ENCODE data around the gene PPP1R7. TPM values are rescaled to one million over a fixed set of nuclear protein-coding genes. Genes with fewer than 3 reads are reported as not detected.

The PPP1R7 gene
- total and polyA plus RNA-seq, 7 donors, result 44.0 to 108 (median 72.5) TPM

DNA sequence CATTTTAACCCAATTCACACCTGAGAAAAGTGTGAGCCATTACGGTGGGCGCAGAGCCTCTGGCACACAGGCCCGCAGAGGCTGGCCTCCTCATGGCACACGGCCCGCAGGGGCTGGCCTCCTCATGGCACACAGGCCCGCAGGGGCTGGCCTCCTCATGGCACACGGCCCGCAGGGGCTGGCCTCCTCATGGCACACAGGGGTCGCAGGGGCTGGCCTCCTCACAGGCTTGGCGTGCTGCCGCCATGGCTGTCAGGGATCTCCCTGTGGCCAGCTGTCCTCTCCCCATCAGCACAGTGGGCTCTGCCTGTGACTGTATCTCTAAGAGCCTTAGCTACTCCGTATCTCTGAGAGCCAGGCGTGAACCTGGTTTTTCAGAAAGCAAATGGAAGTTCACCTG is 62.8 kb downstream of the PPP1R7 start:
- intact Hi-C loops (cut with DNase I), result no loop called here
- no peak overlapping the region for H3K27ac ChIP-seq

DNA sequence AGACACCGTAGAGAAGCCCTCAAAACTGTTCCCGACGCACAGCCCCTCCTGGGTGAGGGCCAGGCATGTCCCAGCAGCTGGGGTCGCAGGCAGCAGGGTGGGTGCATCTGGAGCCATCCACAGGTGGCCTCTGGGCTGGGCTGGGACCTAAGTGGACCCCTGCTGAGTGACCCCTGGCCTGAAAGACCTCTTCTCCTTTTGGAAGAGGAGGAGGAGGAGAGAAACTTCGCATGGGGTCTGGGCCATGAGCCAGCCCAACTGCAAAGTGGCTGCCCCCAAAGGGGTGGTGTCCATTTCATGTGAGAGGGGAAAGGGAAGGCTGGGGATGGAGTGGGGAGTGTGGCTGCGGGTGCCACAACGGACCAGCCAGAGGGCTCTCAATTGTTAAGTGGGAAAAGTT is 63.3 kb downstream of the PPP1R7 start:
- intact Hi-C loops (cut with DNase I), result no loop called here
- 26 to 40% (median 32%) methylated on average over 7 of the region's 7 CpGs for WGBS, 3 donors
- Histone ChIP-seq H3K27ac (no peak overlapping the region), H3K36me3 (ENCODE audit: insufficient read depth in 1 of 2, low read depth in 1 of 2) (no peaks in the 10 kb centered on the region), H3K9me3 (no peaks in the 10 kb centered on the region), H3K4me3 (no peak overlapping the region), H3K27me3 (ENCODE audit: insufficient read depth in 3 of 3, low read length in 2 of 3) (no peaks in the 10 kb centered on the region), H3K4me1 (peaks cover 2% of the 10 kb centered on the region)
- no peak for ATAC-seq
- TF ChIP-seq, protein P1, sequence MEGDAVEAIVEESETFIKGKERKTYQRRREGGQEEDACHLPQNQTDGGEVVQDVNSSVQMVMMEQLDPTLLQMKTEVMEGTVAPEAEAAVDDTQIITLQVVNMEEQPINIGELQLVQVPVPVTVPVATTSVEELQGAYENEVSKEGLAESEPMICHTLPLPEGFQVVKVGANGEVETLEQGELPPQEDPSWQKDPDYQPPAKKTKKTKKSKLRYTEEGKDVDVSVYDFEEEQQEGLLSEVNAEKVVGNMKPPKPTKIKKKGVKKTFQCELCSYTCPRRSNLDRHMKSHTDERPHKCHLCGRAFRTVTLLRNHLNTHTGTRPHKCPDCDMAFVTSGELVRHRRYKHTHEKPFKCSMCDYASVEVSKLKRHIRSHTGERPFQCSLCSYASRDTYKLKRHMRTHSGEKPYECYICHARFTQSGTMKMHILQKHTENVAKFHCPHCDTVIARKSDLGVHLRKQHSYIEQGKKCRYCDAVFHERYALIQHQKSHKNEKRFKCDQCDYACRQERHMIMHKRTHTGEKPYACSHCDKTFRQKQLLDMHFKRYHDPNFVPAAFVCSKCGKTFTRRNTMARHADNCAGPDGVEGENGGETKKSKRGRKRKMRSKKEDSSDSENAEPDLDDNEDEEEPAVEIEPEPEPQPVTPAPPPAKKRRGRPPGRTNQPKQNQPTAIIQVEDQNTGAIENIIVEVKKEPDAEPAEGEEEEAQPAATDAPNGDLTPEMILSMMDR (IDR thresholded peaks at IDR 0.05), result no peak
- no peak for DNase-seq

More for the DNA sequence above, 62.8 kb downstream of the PPP1R7 start:
- DNase-seq (no peak), ATAC-seq (no peak)
- Histone ChIP-seq H3K27me3 (ENCODE audit: insufficient read depth in 3 of 3, low read length in 2 of 3) (no peaks in the 10 kb centered on the region), H3K36me3 (ENCODE audit: insufficient read depth in 1 of 2, low read depth in 1 of 2) (no peaks in the 10 kb centered on the region), H3K9me3 (no peaks in the 10 kb centered on the region), H3K4me3 (no peak overlapping the region), H3K4me1 (no peaks in the 10 kb centered on the region)
- TF ChIP-seq, protein P1 (IDR thresholded peaks at IDR 0.05), result no peak
- 37 to 55% (median 40%) methylated on average over 12 to 13 of the region's 13 CpGs for WGBS, 3 donors

DNA sequence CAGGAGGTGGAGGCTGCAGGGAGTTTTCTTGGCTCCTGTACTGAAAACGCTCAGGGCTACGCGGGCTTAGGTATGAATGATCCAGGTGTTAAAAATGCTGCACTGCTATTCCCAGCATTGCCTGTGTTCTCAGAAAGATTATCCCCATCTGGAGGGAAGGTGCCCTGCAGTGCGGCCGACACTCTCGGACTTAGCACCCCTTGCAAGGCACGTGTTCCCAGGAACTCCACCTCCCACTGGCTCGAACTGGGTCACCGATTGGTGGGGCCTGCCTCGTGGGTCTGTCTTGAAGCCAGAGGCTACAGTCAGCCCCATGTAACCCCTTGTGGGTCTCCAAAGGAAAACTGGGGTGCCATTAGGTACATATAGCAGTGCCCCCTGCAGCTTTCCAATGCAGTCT is 63.9 kb downstream of the PPP1R7 start:
- H3K27me3 ChIP-seq (ENCODE audit: insufficient read depth in 3 of 3, low read length in 2 of 3), result no peaks in the 10 kb centered on the region
- whole genome bisulfite sequencing, 3 donors, result 51 to 56% (median 55%) methylated on average over 10 of the region's 10 CpGs
- DNase-seq (no peak), ATAC-seq (no peak)
- H3K4me1 ChIP-seq, result peaks cover 7% of the 10 kb centered on the region
- H3K9me3 ChIP-seq, result no peaks in the 10 kb centered on the region
- H3K36me3 ChIP-seq (ENCODE audit: insufficient read depth in 1 of 2, low read depth in 1 of 2), result no peaks in the 10 kb centered on the region
- TF ChIP-seq, protein P1 (IDR thresholded peaks at IDR 0.05), result no peak
- H3K27ac ChIP-seq, result no peak overlapping the region
- intact Hi-C loops (cut with DNase I), result no loop called here
- H3K4me3 ChIP-seq, result no peak overlapping the region

DNA sequence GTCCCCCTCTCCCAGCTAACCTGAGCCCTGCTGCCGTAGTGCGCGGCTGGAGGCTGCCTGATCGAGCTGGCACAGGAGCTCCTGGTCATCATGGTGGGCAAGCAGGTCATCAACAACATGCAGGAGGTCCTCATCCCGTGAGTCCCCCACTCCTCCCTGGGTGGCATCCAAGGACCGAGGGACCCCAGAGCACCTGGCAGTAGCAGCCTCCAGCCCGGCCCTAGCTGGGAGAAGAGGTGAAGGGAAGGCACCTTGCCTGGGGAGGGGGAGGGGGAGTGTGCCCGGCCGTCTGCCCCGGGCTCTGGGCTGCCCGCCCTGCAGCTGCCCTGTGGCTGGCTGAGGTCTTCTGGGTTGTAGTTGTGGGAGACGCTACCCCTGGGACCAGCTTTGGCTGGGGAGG is 64.5 kb downstream of the PPP1R7 start:
- H3K27ac ChIP-seq, result no peak overlapping the region
- intact Hi-C loops (cut with DNase I), result loop anchor here in 1 of 2 donors (5.0 kb wide), 1 partner anchor 112 kb away; the partner anchor contains the start of gene MTERF4
- no peaks in the 10 kb centered on the region for H3K9me3 ChIP-seq
- WGBS, 3 donors, result 67 to 74% (median 70%) methylated on average over 8 to 12 of the region's 12 CpGs
- no peaks in the 10 kb centered on the region for H3K27me3 ChIP-seq (ENCODE audit: insufficient read depth in 3 of 3, low read length in 2 of 3)
- DNase-seq, result no peak
- TF ChIP-seq, protein P1 (IDR thresholded peaks at IDR 0.05), result no peak
- no peak overlapping the region for H3K4me3 ChIP-seq
- no peaks in the 10 kb centered on the region for H3K36me3 ChIP-seq (ENCODE audit: insufficient read depth in 1 of 2, low read depth in 1 of 2)
- H3K4me1 ChIP-seq, result peaks cover 7% of the 10 kb centered on the region
- no peak for ATAC-seq

DNA sequence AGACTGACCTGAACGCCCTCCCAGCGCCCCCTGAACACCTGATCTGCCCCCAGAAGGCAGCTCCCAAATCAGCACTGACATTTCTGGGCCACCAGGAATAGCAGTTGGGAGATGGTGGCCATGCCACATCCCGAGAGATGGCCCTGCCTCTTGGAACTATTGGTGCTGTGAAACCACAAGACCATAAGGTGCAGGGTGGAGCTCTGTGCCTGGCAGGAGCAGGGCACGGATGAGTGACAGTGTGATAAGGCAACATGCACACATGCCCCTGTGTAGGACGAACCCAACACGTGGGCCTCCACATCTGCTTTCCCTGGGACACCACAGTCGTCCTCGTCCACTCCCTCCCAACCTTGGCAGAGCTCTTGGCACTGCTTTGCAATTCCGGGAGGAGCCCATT is 65.2 kb downstream of the PPP1R7 start:
- TF ChIP-seq, protein P1 (IDR thresholded peaks at IDR 0.05), result no peak
- intact Hi-C loops (cut with DNase I), result loop anchor here in 1 of 2 donors (5.0 kb wide), 1 partner anchor 113 kb away; the partner anchor contains the start of gene MTERF4

More for the DNA sequence above, 65.2 kb downstream of the PPP1R7 start:
- Histone ChIP-seq H3K27me3 (ENCODE audit: insufficient read depth in 3 of 3, low read length in 2 of 3) (no peaks in the 10 kb centered on the region), H3K9me3 (no peaks in the 10 kb centered on the region), H3K36me3 (ENCODE audit: insufficient read depth in 1 of 2, low read depth in 1 of 2) (no peaks in the 10 kb centered on the region), H3K4me3 (no peak overlapping the region), H3K27ac (no peak overlapping the region), H3K4me1 (peaks cover 7% of the 10 kb centered on the region)
- 44 to 63% (median 59%) methylated on average over 9 of the region's 9 CpGs for WGBS, 3 donors
- ATAC-seq, result no peak
- no peak for DNase-seq

Measured in psoas muscle (tissue), 8 donors.